ENCODE results near the gene CLTB. TPM values are rescaled to one million over a fixed set of nuclear protein-coding genes. Genes with fewer than 3 reads are reported as not detected.

Gene CLTB
- total RNA-seq, 1 experiment from 2014 or later = 339 TPM

GRCh38 chr5:176407456-176408251 lies 8.7 kb downstream of the CLTB start:
- no peak for DNase-seq (ENCODE audit: unreplicated experiment)
- Mint-ChIP-seq H3K9me3 (ENCODE audit: unreplicated experiment) (no peaks in the 10 kb centered on the region), H3K36me3 (ENCODE audit: insufficient read depth, unreplicated experiment) (peaks cover 73% of the 10 kb centered on the region), H3K27me3 (ENCODE audit: insufficient read depth, unreplicated experiment) (no peaks in the 10 kb centered on the region), H3K4me3 (ENCODE audit: unreplicated experiment) (no peak overlapping the region), H3K27ac (ENCODE audit: low read depth, unreplicated experiment) (peak overlapping the region; percentile 55), H3K4me1 (ENCODE audit: insufficient read depth, unreplicated experiment) (peaks cover 32% of the 10 kb centered on the region)
- ChIA-PET POLR2A (interaction anchor here (0.6 to 11.3 kb wide), 3 partner anchors 19 to 215 kb away, joined by 3 to 110 read pairs (median 4); partner anchors contain the start of genes HIGD2A, NOP16 and RNF44), CTCF (interaction anchor here (1.1 to 2.2 kb wide), 4 partner anchors 10 to 201 kb away, joined by 3 to 5 read pairs (median 4); no protein-coding TSS in a partner anchor)
- no peak for TF ChIP-seq CTCF (IDR thresholded peaks at IDR 0.05; ENCODE audit: unreplicated experiment)
- no TSS peak for BruUV-seq (replicated peaks)
- intact Hi-C loops (cut with micrococcal nuclease) = no loop called here

GRCh38 chr5:176406436-176407052 lies 9.8 kb downstream of the CLTB start:
- H3K4me1 Mint-ChIP-seq (ENCODE audit: insufficient read depth, unreplicated experiment) = peaks cover 32% of the 10 kb centered on the region
- intact Hi-C loops (cut with micrococcal nuclease) = no loop called here

GRCh38 chr5:176405656-176406435 lies 10.5 kb downstream of the CLTB start:
- Mint-ChIP-seq H3K36me3 (ENCODE audit: insufficient read depth, unreplicated experiment) (peaks cover 67% of the 10 kb centered on the region), H3K4me3 (ENCODE audit: unreplicated experiment) (no peak overlapping the region), H3K27ac (ENCODE audit: low read depth, unreplicated experiment) (no peak overlapping the region), H3K27me3 (ENCODE audit: insufficient read depth, unreplicated experiment) (no peaks in the 10 kb centered on the region), H3K9me3 (ENCODE audit: unreplicated experiment) (no peaks in the 10 kb centered on the region), H3K4me1 (ENCODE audit: insufficient read depth, unreplicated experiment) (peaks cover 32% of the 10 kb centered on the region)
- intact Hi-C loops (cut with micrococcal nuclease) = no loop called here
- no peak for DNase-seq (ENCODE audit: unreplicated experiment)
- POLR2A ChIA-PET = interaction anchor here (11.3 kb wide), 1 partner anchor 17 kb away, joined by 110 read pairs; the partner anchor contains the start of genes HIGD2A and NOP16
- TF ChIP-seq CTCF (IDR thresholded peaks at IDR 0.05; ENCODE audit: unreplicated experiment) = no peak
- CTCF ChIA-PET = interaction anchor here (0.5 to 2.2 kb wide), 6 partner anchors 25 to 503 kb away, joined by 3 to 6 read pairs (median 5); partner anchors contain the start of gene FAF2
- BruUV-seq (replicated peaks) = no TSS peak

More at GRCh38 chr5:176406436-176407052, 9.8 kb downstream of the CLTB start:
- Mint-ChIP-seq H3K4me3 (ENCODE audit: unreplicated experiment) (no peak overlapping the region), H3K9me3 (ENCODE audit: unreplicated experiment) (no peaks in the 10 kb centered on the region), H3K27ac (ENCODE audit: low read depth, unreplicated experiment) (no peak overlapping the region), H3K36me3 (ENCODE audit: insufficient read depth, unreplicated experiment) (peaks cover 67% of the 10 kb centered on the region), H3K27me3 (ENCODE audit: insufficient read depth, unreplicated experiment) (no peaks in the 10 kb centered on the region)
- TF ChIP-seq CTCF (IDR thresholded peaks at IDR 0.05; ENCODE audit: unreplicated experiment) = no peak
- CTCF ChIA-PET = interaction anchor here (0.6 to 2.2 kb wide), 5 partner anchors 9 to 138 kb away, joined by 3 to 6 read pairs (median 5); partner anchors contain the start of gene FAF2
- no TSS peak for BruUV-seq (replicated peaks)
- DNase-seq (ENCODE audit: unreplicated experiment) = no peak
- POLR2A ChIA-PET = interaction anchor here (1.3 to 11.3 kb wide), 2 partner anchors 18 to 131 kb away, joined by 4 to 110 read pairs; partner anchors contain the start of genes HIGD2A, NOP16 and RNF44

Measured in MCF 10A (cell line).